Ovary (tissue), 3 donors: ENCODE data around the gene SLC2A13.

ENCODE experiments used
- CTCF ChIP-seq, 3 donors: fragments of 450-650 bp in 2 of 3; fragments of 200-600 bp in 1 of 3; IDR thresholded peaks; one replicate each; pipeline versions ENCODE4 v1.5.1 to v1.8.0; 2016 to 2022; ENCODE audit warnings: antibody characterized with exemption in 3 of 3, mild to moderate bottlenecking in 1 of 3
- EP300 ChIP-seq: sonication (generic); formaldehyde crosslinking; IDR thresholded peaks from one replicate; pipeline ENCODE4 v1.6.1; 2017; ENCODE audit warnings: antibody characterized with exemption
- POLR2A ChIP-seq: fragments of 450-650 bp; IDR thresholded peaks from one replicate; pipeline ENCODE4 v1.6.1; 2017; ENCODE audit warnings: antibody characterized with exemption, mild to moderate bottlenecking, moderate library complexity
- donor health status: DM: no; HTN: no; CAD: no.

GRCh38 chr12:39773266-39773665 is 332.6 kb downstream of the SLC2A13 start:
- TF ChIP-seq POLR2A (no peak), CTCF (IDR thresholded peaks at IDR 0.05) (no peak), EP300 (no peak)
